ENCODE data around the gene CD40LG. TPM values are rescaled to one million over a fixed set of nuclear protein-coding genes. Genes with fewer than 3 reads are reported as not detected.

CD40LG gene
- total RNA-seq, 1 experiment from 2014 or later, result not detected

DNA sequence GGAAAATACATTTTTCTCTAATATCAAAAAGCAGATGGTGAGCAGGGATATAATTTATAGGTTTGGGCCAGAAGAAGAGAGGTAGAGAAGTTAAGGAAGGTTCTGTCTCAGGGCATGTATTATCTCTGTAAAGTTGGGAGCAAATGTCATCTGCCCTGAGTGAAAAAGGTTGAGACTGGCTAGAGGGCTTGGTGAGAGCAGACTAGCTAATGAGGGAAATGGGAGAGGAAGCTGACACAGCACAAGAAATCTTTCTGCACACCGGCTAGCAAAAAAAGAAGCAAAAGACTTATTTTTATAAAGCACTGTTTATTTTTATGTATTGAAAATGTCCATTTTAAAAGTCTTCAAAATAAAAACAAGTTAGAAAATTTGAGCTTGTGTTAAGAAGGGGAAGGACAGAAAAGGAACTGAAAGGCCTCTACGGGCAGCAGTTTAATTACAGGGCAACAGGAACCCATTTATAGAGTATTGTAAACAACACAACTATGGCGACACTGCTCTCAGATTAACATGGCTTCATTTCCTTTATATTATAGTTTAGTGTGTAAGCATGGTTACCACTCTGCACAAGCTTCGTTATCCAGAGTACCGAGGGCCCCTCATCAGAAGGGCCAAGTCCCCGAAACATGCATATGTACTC, 17.4 kb downstream of the CD40LG start:
- TF ChIP-seq, protein P1, sequence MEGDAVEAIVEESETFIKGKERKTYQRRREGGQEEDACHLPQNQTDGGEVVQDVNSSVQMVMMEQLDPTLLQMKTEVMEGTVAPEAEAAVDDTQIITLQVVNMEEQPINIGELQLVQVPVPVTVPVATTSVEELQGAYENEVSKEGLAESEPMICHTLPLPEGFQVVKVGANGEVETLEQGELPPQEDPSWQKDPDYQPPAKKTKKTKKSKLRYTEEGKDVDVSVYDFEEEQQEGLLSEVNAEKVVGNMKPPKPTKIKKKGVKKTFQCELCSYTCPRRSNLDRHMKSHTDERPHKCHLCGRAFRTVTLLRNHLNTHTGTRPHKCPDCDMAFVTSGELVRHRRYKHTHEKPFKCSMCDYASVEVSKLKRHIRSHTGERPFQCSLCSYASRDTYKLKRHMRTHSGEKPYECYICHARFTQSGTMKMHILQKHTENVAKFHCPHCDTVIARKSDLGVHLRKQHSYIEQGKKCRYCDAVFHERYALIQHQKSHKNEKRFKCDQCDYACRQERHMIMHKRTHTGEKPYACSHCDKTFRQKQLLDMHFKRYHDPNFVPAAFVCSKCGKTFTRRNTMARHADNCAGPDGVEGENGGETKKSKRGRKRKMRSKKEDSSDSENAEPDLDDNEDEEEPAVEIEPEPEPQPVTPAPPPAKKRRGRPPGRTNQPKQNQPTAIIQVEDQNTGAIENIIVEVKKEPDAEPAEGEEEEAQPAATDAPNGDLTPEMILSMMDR (conservative IDR thresholded peaks at IDR 0.05), result no peak
- Histone ChIP-seq H3K56ac (ENCODE audit: insufficient read length, low read depth, low read length) (no peak overlapping the region), H3K4me2 (ENCODE audit: insufficient read depth, insufficient read length, low read length) (no peak overlapping the region), H4K5ac (ENCODE audit: insufficient read length, low read depth, low read length) (no peak overlapping the region), H3T11ph (ENCODE audit: low read length) (no peak overlapping the region), H4K20me1 (ENCODE audit: control insufficient read depth, insufficient read depth, insufficient read length) (no peaks in the 10 kb centered on the region), H3K27ac (ENCODE audit: insufficient read length, low read depth, low read length) (no peak overlapping the region), H4K91ac (ENCODE audit: insufficient read length, low read depth, low read length) (no peak overlapping the region), H3K4ac (ENCODE audit: low read depth, low read length) (no peak overlapping the region), H2BK5ac (ENCODE audit: insufficient read length, low read length) (no peak overlapping the region), H3K4me1 (ENCODE audit: insufficient read depth, low read length) (no peaks in the 10 kb centered on the region), H3K9ac (ENCODE audit: extremely low read depth, insufficient read length, low read length) (no peak overlapping the region), H2BK12ac (ENCODE audit: insufficient read length, low read depth, low read length) (no peak overlapping the region), H3K23me2 (ENCODE audit: insufficient read length, low read depth, low read length, poor library complexity, severe bottlenecking) (no peaks in the 10 kb centered on the region), H2BK15ac (ENCODE audit: low read depth, low read length) (no peak overlapping the region), H3K9me3 (ENCODE audit: control insufficient read depth, low read depth, low read length) (peaks cover 64% of the 10 kb centered on the region), H3K18ac (ENCODE audit: insufficient read length, low read depth, low read length) (no peak overlapping the region), H3K23ac (ENCODE audit: insufficient read length, low read depth, low read length) (no peak overlapping the region), H2BK20ac (ENCODE audit: low read depth, low read length, poor library complexity, severe bottlenecking) (no peak overlapping the region), H2BK120ac (ENCODE audit: low read depth, low read length, poor library complexity, severe bottlenecking) (no peak overlapping the region), H3K79me1 (ENCODE audit: insufficient read depth, low read depth, low read length, poor library complexity, severe bottlenecking) (no peaks in the 10 kb centered on the region), H4K8ac (replicated peaks; ENCODE audit: insufficient read length, low read depth, low read length) (no peak overlapping the region), H2AFZ (ENCODE audit: low read length) (no peak overlapping the region), H2AK5ac (ENCODE audit: insufficient read length, low read length) (no peak overlapping the region), H3K14ac (ENCODE audit: insufficient read depth, low read length) (no peak overlapping the region), H3K79me2 (ENCODE audit: insufficient read depth, low read length) (no peaks in the 10 kb centered on the region), H3K27me3 (ENCODE audit: insufficient read depth, low read length) (no peaks in the 10 kb centered on the region)
- no CpG with 5 or more reads among the region's 6 CpGs for WGBS (ENCODE audit: extremely low coverage, insufficient read length, low lambda C conversion rate)
- no peaks in the 10 kb centered on the region for H3K4me1 Mint-ChIP-seq
- peaks cover 3% of the 10 kb centered on the region; the same call in 1 of the 2 replicates for H3K27me3 Mint-ChIP-seq (ENCODE audit: low read depth)
- H3K9me3 Mint-ChIP-seq, result peaks cover 59 to 61% of the 10 kb centered on the region in 2 experiments
- no peak for DNase-seq
- no peak overlapping the region for H3K27ac Mint-ChIP-seq
- H3K36me3 Mint-ChIP-seq (ENCODE audit: insufficient read depth in 1 of 3, low read depth in 3 of 3), result peaks cover 0 to 9% (median 3%) of the 10 kb centered on the region in 3 experiments; a peak in 5 of 7 replicates
- no peak overlapping the region for H3K4me3 Mint-ChIP-seq

Data from H9 (cell line).